ENCODE results near the gene STX1A.
"Not testable (repeated sequence)": the region's sequence is repeated elsewhere in the genome, so short reads cannot be mapped to it uniquely, and the experiment has no call there.

STX1A gene

GRCh38 chr7:73663033-73663432, 56.4 kb downstream of the STX1A start:
- peaks cover 18% of the 10 kb centered on the region for H3K4me1 Mint-ChIP-seq
- H3K9me3 Mint-ChIP-seq: peaks cover 20% of the 10 kb centered on the region
- H3K36me3 Mint-ChIP-seq (ENCODE audit: low read depth): no peaks in the 10 kb centered on the region
- H3K27ac Mint-ChIP-seq: no peak overlapping the region
- H3K4me3 Mint-ChIP-seq: no peak overlapping the region
- peaks cover 35% of the 10 kb centered on the region for H3K27me3 Mint-ChIP-seq (ENCODE audit: low read depth, poor library complexity)
- no peak for DNase-seq
- TF ChIP-seq CTCF (IDR thresholded peaks at IDR 0.05): no peak

- H3K4me3 Mint-ChIP-seq; H3K36me3 Mint-ChIP-seq (ENCODE audit: low read depth); H3K27ac Mint-ChIP-seq; DNase-seq: not testable (repeated sequence)
- peaks cover 34% of the 10 kb centered on the region for H3K27me3 Mint-ChIP-seq (ENCODE audit: low read depth, poor library complexity)
- H3K9me3 Mint-ChIP-seq: peaks cover 21% of the 10 kb centered on the region
- H3K4me1 Mint-ChIP-seq: peaks cover 15% of the 10 kb centered on the region
Measured at GRCh38 chr7:73660594-73660993, 58.9 kb downstream of the STX1A start.

- H3K27ac Mint-ChIP-seq: no peak overlapping the region
- peaks cover 9% of the 10 kb centered on the region for H3K4me1 Mint-ChIP-seq
- no peaks in the 10 kb centered on the region for H3K36me3 Mint-ChIP-seq (ENCODE audit: low read depth)
- no peak overlapping the region for H3K4me3 Mint-ChIP-seq
- peaks cover 35% of the 10 kb centered on the region for H3K27me3 Mint-ChIP-seq (ENCODE audit: low read depth, poor library complexity)
- peaks cover 26% of the 10 kb centered on the region for H3K9me3 Mint-ChIP-seq
- no peak for DNase-seq
- no peak for TF ChIP-seq CTCF (IDR thresholded peaks at IDR 0.05)
Measured at GRCh38 chr7:73659983-73660382, 59.5 kb downstream of the STX1A start.

- H3K27ac Mint-ChIP-seq; H3K36me3 Mint-ChIP-seq (ENCODE audit: low read depth); H3K9me3 Mint-ChIP-seq; H3K4me1 Mint-ChIP-seq; DNase-seq; H3K4me3 Mint-ChIP-seq: not testable (repeated sequence)
- peaks cover 45% of the 10 kb centered on the region for H3K27me3 Mint-ChIP-seq (ENCODE audit: low read depth, poor library complexity)
Measured at GRCh38 chr7:73655309-73655708, 64.2 kb downstream of the STX1A start.

GRCh38 chr7:73652541-73652949, 66.9 kb downstream of the STX1A start:
- TF ChIP-seq CTCF (IDR thresholded peaks at IDR 0.05): no peak
- Mint-ChIP-seq H3K4me1 (peaks cover 14% of the 10 kb centered on the region), H3K9me3 (peaks cover 10% of the 10 kb centered on the region)

GRCh38 chr7:73650524-73650923, 68.9 kb downstream of the STX1A start:
- H3K36me3 Mint-ChIP-seq (ENCODE audit: low read depth): no peaks in the 10 kb centered on the region
- H3K27ac Mint-ChIP-seq: no peak overlapping the region
- H3K4me3 Mint-ChIP-seq: no peak overlapping the region
- DNase-seq: no peak
- peaks cover 8% of the 10 kb centered on the region for H3K9me3 Mint-ChIP-seq
- TF ChIP-seq CTCF (IDR thresholded peaks at IDR 0.05): no peak
- peaks cover 83% of the 10 kb centered on the region for H3K27me3 Mint-ChIP-seq (ENCODE audit: low read depth, poor library complexity)
- peaks cover 17% of the 10 kb centered on the region for H3K4me1 Mint-ChIP-seq

More at GRCh38 chr7:73652541-73652949, 66.9 kb downstream of the STX1A start:
- Mint-ChIP-seq H3K27ac (no peak overlapping the region), H3K4me3 (no peak overlapping the region), H3K27me3 (ENCODE audit: low read depth, poor library complexity) (peaks cover 63% of the 10 kb centered on the region), H3K36me3 (ENCODE audit: low read depth) (no peaks in the 10 kb centered on the region)
- no peak for DNase-seq

- H3K27ac Mint-ChIP-seq: no peak overlapping the region
Measured at GRCh38 chr7:73649576-73649975, 69.9 kb downstream of the STX1A start.

More at GRCh38 chr7:73649576-73649975, 69.9 kb downstream of the STX1A start:
- Mint-ChIP-seq H3K36me3 (ENCODE audit: low read depth) (no peaks in the 10 kb centered on the region), H3K27me3 (ENCODE audit: low read depth, poor library complexity) (peaks cover 87% of the 10 kb centered on the region), H3K9me3 (peaks cover 3% of the 10 kb centered on the region), H3K4me3 (peak overlapping the region; percentile 50), H3K4me1 (peaks cover 17% of the 10 kb centered on the region)
- no peak for DNase-seq
- TF ChIP-seq CTCF (IDR thresholded peaks at IDR 0.05): no peak

All from nephron progenitor cell (in vitro differentiated cells).